CD8-positive, alpha-beta memory T cell (primary cell): ENCODE results near the gene ADAM12. TPM values are rescaled to one million over a fixed set of nuclear protein-coding genes. Genes with fewer than 3 reads are reported as not detected.

ENCODE experiments used
- CTCF ChIA-PET: fragments of 350-600 bp; sonication (Branson Sonifier 250); formaldehyde crosslinking; loops from one replicate; lab custom pipeline; 2021; ENCODE audit warnings: antibody characterized with exemption; lab: Charles Lee
- POLR2A ChIA-PET: fragments of 350-600 bp; sonication (Branson Sonifier 250); formaldehyde crosslinking; loops from one replicate; lab custom pipeline; 2021; ENCODE audit warnings: antibody characterized with exemption; lab: Charles Lee
- DNase-seq, 5 donors: peaks; one replicate each; pipeline versions ENCODE4 v3.0.0 to v3.0.0-alpha.2; 2020 to 2022; ENCODE audit warnings: mixed read lengths in 1 of 5
- H3K27ac ChIP-seq: one replicate; pipeline ENCODE4 v1.7.0; 2013; ENCODE audit warnings: low read depth, mild to moderate bottlenecking, low read length, moderate library complexity
- H3K27me3 ChIP-seq: 2 replicates; pipeline ENCODE4 v1.7.0; 2013; ENCODE audit warnings: low read length, mild to moderate bottlenecking; ENCODE audit not compliant: insufficient read depth, poor library complexity, severe bottlenecking
- H3K36me3 ChIP-seq: 2 replicates; pipeline ENCODE4 v1.7.0; 2013; ENCODE audit warnings: mild to moderate bottlenecking, low read length, moderate library complexity; ENCODE audit not compliant: insufficient read depth
- H3K4me1 ChIP-seq: 2 replicates; pipeline ENCODE4 v1.7.0; 2013; ENCODE audit warnings: mild to moderate bottlenecking, low read length, moderate library complexity; ENCODE audit not compliant: insufficient read depth
- H3K4me3 ChIP-seq: 2 replicates; pipeline ENCODE4 v1.7.0; 2013; ENCODE audit warnings: mild to moderate bottlenecking, low read length
- H3K9me3 ChIP-seq: 2 replicates; pipeline ENCODE4 v1.7.0; 2013; ENCODE audit warnings: mild to moderate bottlenecking, low read length
- H3K27ac Mint-ChIP-seq, 8 donors: one replicate each; pipeline ENCODE4 v1.8.0; 2020 to 2021; ENCODE audit warnings: mixed read lengths in 8 of 8, mild to moderate bottlenecking in 6 of 8, inconsistent platforms in 3 of 8, moderate library complexity in 3 of 8
- H3K27me3 Mint-ChIP-seq, 2 donors: one replicate each; pipeline ENCODE4 v1.8.0; 2020 to 2021; ENCODE audit warnings: mixed read lengths in 2 of 2, mild to moderate bottlenecking in 1 of 2, moderate library complexity in 1 of 2
- H3K36me3 Mint-ChIP-seq, 3 donors: one replicate each; pipeline ENCODE4 v1.8.0; 2020 to 2021; ENCODE audit warnings: mixed read lengths in 3 of 3, inconsistent platforms in 1 of 3, mild to moderate bottlenecking in 1 of 3
- H3K4me1 Mint-ChIP-seq, 3 donors: one replicate each; pipeline ENCODE4 v1.8.0; 2020 to 2021; ENCODE audit warnings: mixed read lengths in 3 of 3, inconsistent platforms in 1 of 3, mild to moderate bottlenecking in 1 of 3
- H3K4me3 Mint-ChIP-seq, 7 donors: one replicate each; pipeline ENCODE4 v1.8.0; 2020 to 2021; ENCODE audit warnings: mixed read lengths in 7 of 7, mild to moderate bottlenecking in 6 of 7, moderate library complexity in 4 of 7, inconsistent platforms in 2 of 7
- H3K9me3 Mint-ChIP-seq, 5 donors: one replicate each; pipeline ENCODE4 v1.8.0; 2020 to 2022; ENCODE audit warnings: mixed read lengths in 5 of 5, mild to moderate bottlenecking in 3 of 5, moderate library complexity in 2 of 5, inconsistent platforms in 1 of 5
- polyA plus RNA-seq: library from polyadenylated mRNA; unstranded; fragments of 300-500 nt; fragmentation: Illumina TruSeq; gene quantifications from one replicate; pipeline ENCODE4 v1.2.3, GENCODE V29; 2021
- total RNA-seq, 2 experiments: library from RNA; stranded (reverse); gene quantifications; one replicate each; pipeline ENCODE4 v1.2.3, GENCODE V29; 2021

The ADAM12 gene, protein sequence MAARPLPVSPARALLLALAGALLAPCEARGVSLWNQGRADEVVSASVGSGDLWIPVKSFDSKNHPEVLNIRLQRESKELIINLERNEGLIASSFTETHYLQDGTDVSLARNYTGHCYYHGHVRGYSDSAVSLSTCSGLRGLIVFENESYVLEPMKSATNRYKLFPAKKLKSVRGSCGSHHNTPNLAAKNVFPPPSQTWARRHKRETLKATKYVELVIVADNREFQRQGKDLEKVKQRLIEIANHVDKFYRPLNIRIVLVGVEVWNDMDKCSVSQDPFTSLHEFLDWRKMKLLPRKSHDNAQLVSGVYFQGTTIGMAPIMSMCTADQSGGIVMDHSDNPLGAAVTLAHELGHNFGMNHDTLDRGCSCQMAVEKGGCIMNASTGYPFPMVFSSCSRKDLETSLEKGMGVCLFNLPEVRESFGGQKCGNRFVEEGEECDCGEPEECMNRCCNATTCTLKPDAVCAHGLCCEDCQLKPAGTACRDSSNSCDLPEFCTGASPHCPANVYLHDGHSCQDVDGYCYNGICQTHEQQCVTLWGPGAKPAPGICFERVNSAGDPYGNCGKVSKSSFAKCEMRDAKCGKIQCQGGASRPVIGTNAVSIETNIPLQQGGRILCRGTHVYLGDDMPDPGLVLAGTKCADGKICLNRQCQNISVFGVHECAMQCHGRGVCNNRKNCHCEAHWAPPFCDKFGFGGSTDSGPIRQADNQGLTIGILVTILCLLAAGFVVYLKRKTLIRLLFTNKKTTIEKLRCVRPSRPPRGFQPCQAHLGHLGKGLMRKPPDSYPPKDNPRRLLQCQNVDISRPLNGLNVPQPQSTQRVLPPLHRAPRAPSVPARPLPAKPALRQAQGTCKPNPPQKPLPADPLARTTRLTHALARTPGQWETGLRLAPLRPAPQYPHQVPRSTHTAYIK
- total RNA-seq (under 1 TPM; 0.11 to 0.31 TPM), polyA plus RNA-seq (6.4 TPM)

DNA sequence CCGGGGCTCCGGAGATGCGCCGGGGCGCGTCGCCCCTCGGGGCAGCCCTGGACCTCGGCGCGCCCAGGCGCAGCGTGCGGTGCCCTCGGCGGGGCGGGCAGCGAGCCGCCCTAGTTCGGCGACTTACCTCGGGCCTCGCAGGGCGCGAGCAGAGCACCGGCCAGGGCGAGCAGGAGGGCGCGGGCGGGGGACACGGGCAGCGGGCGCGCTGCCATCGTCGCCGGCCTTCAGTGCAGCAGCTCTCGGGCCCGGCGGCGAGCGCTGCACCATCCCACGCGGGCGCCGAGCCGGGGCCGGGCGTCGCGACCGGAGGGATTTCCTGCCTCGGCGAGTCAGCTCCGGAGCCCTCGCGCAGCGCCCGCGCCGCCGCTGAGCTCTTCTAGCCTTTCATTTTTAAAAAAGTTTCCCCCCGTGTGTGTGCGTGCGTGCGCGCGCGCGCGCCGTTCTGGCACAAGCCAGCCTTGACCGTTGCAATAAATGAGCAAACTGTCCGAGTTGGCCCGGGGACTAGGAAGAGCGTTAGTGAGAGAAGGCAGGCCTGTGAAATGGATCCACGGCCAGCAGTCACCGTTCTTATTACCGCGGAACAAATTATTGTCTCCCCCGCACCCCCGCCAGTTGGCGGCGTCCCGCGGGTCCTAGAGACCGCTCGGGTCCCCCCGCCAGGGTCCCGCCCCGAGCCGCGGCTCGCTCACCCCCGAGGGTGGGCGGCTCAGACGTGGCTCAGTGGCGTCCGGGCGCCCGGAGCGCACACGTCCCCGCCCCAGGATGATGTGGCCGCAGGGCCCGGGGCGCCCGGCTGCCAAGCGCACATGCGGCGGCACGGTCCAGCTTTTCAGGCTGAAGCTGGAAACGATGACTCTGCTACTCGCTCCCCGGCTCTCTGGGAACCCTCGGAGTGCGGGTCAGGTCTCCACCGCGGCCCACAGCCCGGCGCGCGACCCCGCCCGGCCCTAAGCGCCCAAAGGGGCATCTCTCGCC, at the start of gene ADAM12:
TSS of gene ADAM12 (minus strand) at position 547 of the 981 bp plus-strand sequence. CDS start at position 215, 332 bp downstream.
- DNase-seq = peak in 2 of 5 donors; percentile 13 to 16
- H3K27me3 ChIP-seq = no peaks in the 10 kb centered on the region
- H3K9me3 Mint-ChIP-seq = peaks cover 4 to 10% (median 7%) of the 10 kb centered on the region in 5 donors
- POLR2A ChIA-PET = no interaction called here
- no peaks in the 10 kb centered on the region for H3K4me1 ChIP-seq
- no peaks in the 10 kb centered on the region for H3K9me3 ChIP-seq
- H3K36me3 ChIP-seq = no peaks in the 10 kb centered on the region
- CTCF ChIA-PET = no interaction called here
- H3K27ac Mint-ChIP-seq = peak within 1 kb of the TSS in 7 of 8 donors; percentile 87 to 100 (median 92)
- H3K4me1 Mint-ChIP-seq = peaks cover 0 to 28% (median 20%) of the 10 kb centered on the region in 3 donors
- no peak within 1 kb of the TSS for H3K4me3 ChIP-seq
- peak within 1 kb of the TSS; percentile 10 to 99 (median 92) for H3K4me3 Mint-ChIP-seq
- H3K36me3 Mint-ChIP-seq = peaks cover 0 to 9% (median 0%) of the 10 kb centered on the region in 3 donors
- H3K27ac ChIP-seq = no peak within 1 kb of the TSS
- peaks cover 24 to 28% of the 10 kb centered on the region in 2 donors for H3K27me3 Mint-ChIP-seq

DNA sequence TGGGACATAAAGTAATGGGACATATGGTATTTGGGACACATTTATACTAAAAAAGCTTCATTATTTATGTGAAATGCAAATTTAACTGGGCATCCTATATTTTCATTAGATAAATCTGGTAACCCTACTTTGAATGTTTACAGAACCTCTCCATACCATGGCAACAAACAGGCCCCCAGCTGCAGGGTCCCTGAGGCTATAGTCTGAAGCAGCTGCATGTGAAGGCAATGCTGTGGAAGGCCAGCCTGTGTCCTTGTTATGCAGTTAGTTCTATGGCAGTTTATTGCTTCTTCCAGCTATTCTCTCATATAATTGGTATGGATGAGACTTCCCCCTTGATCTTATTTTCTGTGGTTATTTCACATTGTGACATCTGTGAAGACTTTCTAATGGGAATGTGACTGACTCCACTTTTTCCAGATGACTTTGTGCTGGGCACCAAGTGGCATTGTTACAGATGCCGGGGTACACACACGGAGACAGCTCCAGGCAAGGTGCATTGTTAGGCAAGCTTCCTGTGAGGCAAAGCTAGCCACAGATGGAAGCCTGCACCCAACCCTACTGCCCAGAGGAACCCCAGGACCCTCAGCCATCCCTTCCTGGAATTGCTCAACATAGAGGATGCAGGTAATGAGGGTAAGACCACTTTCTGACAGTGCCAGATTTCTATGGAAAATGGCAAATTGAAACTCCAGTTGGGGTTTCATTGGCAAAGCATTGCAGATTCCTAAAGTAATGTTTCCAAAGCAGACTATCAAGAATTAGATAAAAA, 49.5 kb upstream of the ADAM12 start:
- no peaks in the 10 kb centered on the region for H3K36me3 Mint-ChIP-seq
- DNase-seq = no peak
- Histone ChIP-seq H3K27me3 (no peaks in the 10 kb centered on the region), H3K4me1 (no peaks in the 10 kb centered on the region), H3K9me3 (no peaks in the 10 kb centered on the region), H3K36me3 (no peaks in the 10 kb centered on the region), H3K4me3 (no peak overlapping the region), H3K27ac (no peak overlapping the region)
- peaks cover 0 to 8% (median 4%) of the 10 kb centered on the region in 3 donors for H3K4me1 Mint-ChIP-seq
- ChIA-PET CTCF (no interaction called here), POLR2A (no interaction called here)
- peaks cover 0 to 1% of the 10 kb centered on the region in 2 donors for H3K27me3 Mint-ChIP-seq
- H3K27ac Mint-ChIP-seq = no peak overlapping the region
- peaks cover 0 to 11% (median 2%) of the 10 kb centered on the region in 5 donors for H3K9me3 Mint-ChIP-seq
- H3K4me3 Mint-ChIP-seq = no peak overlapping the region

DNA sequence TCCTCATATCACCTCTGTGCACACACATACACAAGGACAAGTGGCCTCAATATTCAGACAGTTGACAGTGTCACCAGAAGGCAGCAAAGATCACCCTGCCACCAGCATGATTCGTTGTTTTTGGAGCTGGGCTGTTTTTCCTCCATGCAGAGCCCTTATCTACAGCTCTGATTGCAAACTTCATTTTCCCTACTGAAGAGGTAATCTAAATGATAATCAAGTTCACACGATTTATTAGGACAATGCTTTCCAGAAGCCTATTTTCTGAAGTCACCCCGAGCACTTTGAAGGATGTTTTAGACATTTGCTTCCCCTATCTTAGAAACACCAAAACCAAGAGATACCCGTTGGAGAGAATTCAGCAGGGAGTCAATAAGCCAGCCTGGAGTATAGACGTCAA, 46.0 kb upstream of the ADAM12 start:
- CTCF ChIA-PET = no interaction called here
- H3K4me3 ChIP-seq = no peak overlapping the region
- POLR2A ChIA-PET = no interaction called here
- H3K9me3 ChIP-seq = no peaks in the 10 kb centered on the region
- DNase-seq = no peak
- Mint-ChIP-seq H3K27ac (no peak overlapping the region), H3K4me3 (no peak overlapping the region), H3K4me1 (peaks cover 0 to 11% (median 10%) of the 10 kb centered on the region in 3 donors), H3K36me3 (no peaks in the 10 kb centered on the region), H3K27me3 (peaks cover 0 to 1% of the 10 kb centered on the region in 2 donors), H3K9me3 (peaks cover 0 to 3% (median 2%) of the 10 kb centered on the region in 5 donors)
- H3K36me3 ChIP-seq = no peaks in the 10 kb centered on the region
- no peaks in the 10 kb centered on the region for H3K27me3 ChIP-seq
- H3K27ac ChIP-seq = no peak overlapping the region
- no peaks in the 10 kb centered on the region for H3K4me1 ChIP-seq

DNA sequence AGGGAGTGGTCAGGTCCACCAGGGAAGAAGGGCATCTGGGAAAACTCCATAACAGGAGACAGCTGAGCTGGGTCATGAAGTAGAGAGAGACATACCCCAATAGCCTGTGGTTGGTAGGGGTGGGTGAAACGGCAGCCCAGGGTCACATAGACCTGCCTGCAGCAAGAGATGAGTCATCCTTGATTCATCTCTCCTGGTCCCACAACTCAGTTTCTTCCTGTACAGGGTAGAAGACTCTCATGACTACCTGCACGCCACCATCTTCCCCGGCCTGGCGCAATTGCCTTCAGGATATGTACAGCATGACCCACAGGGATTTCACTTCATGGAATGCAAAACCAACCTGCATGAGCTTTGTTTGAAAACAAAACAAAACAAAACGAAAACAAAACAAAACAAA, 45.1 kb upstream of the ADAM12 start:
- H3K27ac Mint-ChIP-seq = peak overlapping the region in 7 of 8 donors; percentile 36 to 93 (median 69)
- no peaks in the 10 kb centered on the region for H3K36me3 ChIP-seq
- no peaks in the 10 kb centered on the region for H3K36me3 Mint-ChIP-seq

DNA sequence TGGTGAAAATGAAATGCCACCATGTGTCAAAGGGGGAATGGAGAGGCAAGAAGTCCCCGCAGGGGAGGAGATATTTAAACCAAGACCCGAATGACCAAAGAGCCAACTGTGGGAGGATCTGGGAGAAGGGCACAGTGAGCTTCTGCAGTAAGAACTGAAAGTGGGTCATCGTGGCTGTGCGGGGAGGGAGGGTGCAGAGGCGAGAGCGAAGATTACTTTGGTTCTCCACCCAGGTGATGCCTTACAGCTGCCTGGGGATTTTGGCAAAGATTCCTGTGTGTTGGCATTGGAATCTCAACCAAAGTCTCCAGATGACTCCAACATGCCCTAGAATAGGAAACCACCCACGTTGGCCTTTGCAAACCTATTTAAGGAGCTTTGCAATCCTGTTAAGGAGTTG, 44.2 kb upstream of the ADAM12 start:
- peak overlapping the region in 2 of 7 donors; percentile 34 to 72 for H3K4me3 Mint-ChIP-seq
- CTCF ChIA-PET = no interaction called here
- H3K36me3 ChIP-seq = no peaks in the 10 kb centered on the region
- H3K9me3 ChIP-seq = no peaks in the 10 kb centered on the region
- POLR2A ChIA-PET = no interaction called here
- peaks cover 0 to 11% (median 10%) of the 10 kb centered on the region in 3 donors for H3K4me1 Mint-ChIP-seq
- no peak overlapping the region for H3K4me3 ChIP-seq
- no peaks in the 10 kb centered on the region for H3K36me3 Mint-ChIP-seq
- H3K4me1 ChIP-seq = no peaks in the 10 kb centered on the region
- no peak for DNase-seq
- no peaks in the 10 kb centered on the region for H3K27me3 ChIP-seq
- peak overlapping the region in 7 of 8 donors; percentile 64 to 93 (median 74) for H3K27ac Mint-ChIP-seq
- H3K27me3 Mint-ChIP-seq = no peaks in the 10 kb centered on the region
- H3K9me3 Mint-ChIP-seq = peaks cover 0 to 7% (median 2%) of the 10 kb centered on the region in 5 donors
- no peak overlapping the region for H3K27ac ChIP-seq

More for the DNA sequence above, 45.1 kb upstream of the ADAM12 start:
- Histone ChIP-seq H3K9me3 (no peaks in the 10 kb centered on the region), H3K4me3 (no peak overlapping the region), H3K27ac (no peak overlapping the region), H3K4me1 (no peaks in the 10 kb centered on the region), H3K27me3 (no peaks in the 10 kb centered on the region)
- peaks cover 0 to 11% (median 10%) of the 10 kb centered on the region in 3 donors for H3K4me1 Mint-ChIP-seq
- no peaks in the 10 kb centered on the region for H3K27me3 Mint-ChIP-seq
- DNase-seq = peak in 1 of 5 donors; percentile 1
- ChIA-PET POLR2A (no interaction called here), CTCF (no interaction called here)
- peaks cover 0 to 4% (median 2%) of the 10 kb centered on the region in 5 donors for H3K9me3 Mint-ChIP-seq
- peak overlapping the region in 2 of 7 donors; percentile 22 to 68 for H3K4me3 Mint-ChIP-seq

DNA sequence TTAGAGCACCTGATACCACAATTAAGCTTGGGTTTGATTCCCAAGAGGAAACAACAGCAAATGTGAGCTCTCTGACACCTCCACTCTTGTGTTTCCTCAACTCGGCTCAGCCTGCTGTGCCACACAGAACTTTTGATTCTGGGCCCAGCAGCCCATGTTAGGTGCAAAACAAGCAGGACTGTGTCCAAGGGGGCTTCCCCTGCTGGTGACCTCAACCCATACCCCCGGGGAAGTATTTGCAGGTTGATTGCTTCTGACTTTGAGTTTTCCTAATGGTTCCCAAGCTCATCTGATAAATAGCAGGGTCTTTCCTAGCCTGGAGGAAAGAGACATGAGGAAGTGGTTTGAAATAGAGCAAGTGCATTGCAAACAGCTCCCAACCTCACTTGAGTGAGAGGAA, 43.5 kb upstream of the ADAM12 start:
- Histone ChIP-seq H3K9me3 (no peaks in the 10 kb centered on the region), H3K27ac (no peak overlapping the region), H3K27me3 (no peaks in the 10 kb centered on the region), H3K36me3 (no peaks in the 10 kb centered on the region), H3K4me1 (no peaks in the 10 kb centered on the region), H3K4me3 (no peak overlapping the region)
- no peaks in the 10 kb centered on the region for H3K27me3 Mint-ChIP-seq
- H3K4me1 Mint-ChIP-seq = peaks cover 0 to 11% (median 10%) of the 10 kb centered on the region in 3 donors
- H3K36me3 Mint-ChIP-seq = no peaks in the 10 kb centered on the region
- CTCF ChIA-PET = no interaction called here
- peaks cover 0 to 7% (median 2%) of the 10 kb centered on the region in 5 donors for H3K9me3 Mint-ChIP-seq
- no peak for DNase-seq
- H3K4me3 Mint-ChIP-seq = peak overlapping the region in 6 of 7 donors; percentile 10 to 72 (median 28)
- POLR2A ChIA-PET = no interaction called here
- H3K27ac Mint-ChIP-seq = peak overlapping the region in 7 of 8 donors; percentile 47 to 93 (median 73)
